Type B pancreatic cell (in vitro differentiated cells): ENCODE data around the gene MPV17L2. TPM values are rescaled to one million over a fixed set of nuclear protein-coding genes. Genes with fewer than 3 reads are reported as not detected.
A peak's percentile ranks its signal among the peaks of the same experiment; 100 is the strongest.

Experiments
- DNase-seq: peaks from one replicate; pipeline ENCODE4 v3.0.0; 2021; ENCODE audit warnings: mixed read lengths; ENCODE audit not compliant: unreplicated experiment; ENCODE audit errors: extremely low spot score
- H3K27ac Mint-ChIP-seq: 2 replicates; pipeline ENCODE4 v1.8.0; 2021; ENCODE audit warnings: mild to moderate bottlenecking, mixed read lengths
- H3K27me3 Mint-ChIP-seq: 2 replicates; pipeline ENCODE4 v1.8.0; 2021; ENCODE audit warnings: mixed read lengths
- H3K36me3 Mint-ChIP-seq: 2 replicates; pipeline ENCODE4 v1.8.0; 2021; ENCODE audit warnings: mixed read lengths
- H3K4me1 Mint-ChIP-seq: one replicate; pipeline ENCODE4 v1.8.0; 2021; ENCODE audit warnings: mixed read lengths; ENCODE audit not compliant: unreplicated experiment
- H3K4me3 Mint-ChIP-seq: 2 replicates; pipeline ENCODE4 v1.8.0; 2021; ENCODE audit warnings: mild to moderate bottlenecking, mixed read lengths
- H3K9me3 Mint-ChIP-seq: 2 replicates; pipeline ENCODE4 v1.8.0; 2021; ENCODE audit warnings: mixed read lengths
- CTCF ChIP-seq: fragments of 200-600 bp; sonication (generic); conservative IDR thresholded peaks from 2 replicates; pipeline ENCODE4 v1.5.0; 2021; ENCODE audit warnings: antibody characterized with exemption, mild to moderate bottlenecking
- total RNA-seq: library from RNA; stranded (reverse); gene quantifications from 2 replicates; pipeline ENCODE4 v1.2.1, GENCODE V29; 2021; ENCODE audit warnings: low replicate concordance

The MPV17L2 gene
- total RNA-seq, 1 donor from 2014 or later: 11.6 TPM

DNA sequence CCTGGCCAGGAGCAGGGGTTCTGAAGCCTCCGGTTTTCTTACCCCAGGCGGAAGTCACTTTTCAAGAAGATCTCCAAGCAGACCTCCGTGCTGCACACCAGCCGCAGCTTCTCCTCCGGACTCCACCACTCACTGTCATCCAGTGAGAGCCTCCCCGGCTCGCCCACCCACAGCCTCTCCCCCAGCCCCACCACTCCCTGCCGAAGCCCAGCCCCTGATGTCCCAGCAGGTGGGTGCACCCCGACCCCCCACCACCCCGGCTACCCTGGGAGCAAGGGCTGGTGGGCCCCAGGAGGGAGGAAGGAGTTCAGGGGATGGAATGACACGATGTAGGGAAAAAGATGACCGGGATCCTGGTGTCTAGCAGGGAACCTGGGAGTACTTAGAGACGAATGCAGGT is 45.6 kb upstream of the MPV17L2 start:
- H3K4me1 Mint-ChIP-seq: peaks cover 4% of the 10 kb centered on the region
- no peak for DNase-seq
- TF ChIP-seq CTCF: no peak
- H3K36me3 Mint-ChIP-seq: peaks cover 6% of the 10 kb centered on the region
- H3K9me3 Mint-ChIP-seq: no peaks in the 10 kb centered on the region
- no peak overlapping the region for H3K27ac Mint-ChIP-seq
- H3K4me3 Mint-ChIP-seq: no peak overlapping the region
- H3K27me3 Mint-ChIP-seq: no peaks in the 10 kb centered on the region

- Mint-ChIP-seq H3K9me3 (no peaks in the 10 kb centered on the region), H3K36me3 (peaks cover 6% of the 10 kb centered on the region), H3K4me1 (peaks cover 16% of the 10 kb centered on the region), H3K27me3 (no peaks in the 10 kb centered on the region), H3K27ac (no peak overlapping the region), H3K4me3 (no peak overlapping the region)
- TF ChIP-seq CTCF: no peak
- DNase-seq: no peak
Measured at GRCh38 chr19:18149596-18149975, 43.4 kb upstream of the MPV17L2 start.

DNA sequence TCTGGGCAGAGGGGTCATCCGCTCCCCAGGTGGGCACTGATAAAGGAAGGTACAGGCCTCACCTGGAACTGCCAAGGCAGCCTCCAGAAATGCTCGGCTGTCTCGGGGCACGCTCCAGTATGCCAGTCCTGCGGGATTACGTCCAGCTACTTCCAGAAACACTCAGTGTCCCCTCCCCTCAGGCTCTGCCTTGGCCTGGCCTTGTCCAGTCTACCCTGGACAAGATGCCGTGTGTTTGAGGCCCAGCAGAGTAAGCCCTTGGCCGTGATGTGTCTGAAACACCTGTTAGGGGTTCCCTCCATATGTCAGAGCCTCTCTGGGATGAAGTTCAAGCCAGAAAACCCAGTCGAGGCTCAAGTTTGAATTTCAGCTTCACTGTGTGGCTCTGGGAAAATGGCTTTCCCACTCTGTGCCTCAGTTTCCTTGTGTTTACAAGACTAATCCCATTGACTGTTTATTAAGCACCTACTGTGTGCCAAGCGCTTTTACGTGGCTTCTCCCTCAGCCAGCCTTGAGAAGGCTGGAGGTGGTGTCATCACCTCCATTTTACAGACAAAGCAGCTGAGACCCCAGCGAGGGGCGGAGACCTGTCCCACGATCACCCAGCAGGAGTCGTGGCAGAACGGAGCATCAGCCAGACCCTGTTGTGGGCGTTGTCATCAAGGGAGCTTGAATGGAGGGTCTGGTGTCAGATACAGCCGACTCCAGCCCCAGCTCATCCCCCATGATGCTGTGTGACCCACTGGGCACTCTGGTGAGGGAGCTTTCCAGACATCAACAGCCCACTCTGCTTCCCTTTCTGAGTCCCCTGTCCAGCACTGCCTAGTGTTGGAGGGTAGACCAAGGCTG is 42.0 kb upstream of the MPV17L2 start:
- H3K4me1 Mint-ChIP-seq: peaks cover 17% of the 10 kb centered on the region
- H3K4me3 Mint-ChIP-seq: peak overlapping the region; percentile 91
- no peaks in the 10 kb centered on the region for H3K9me3 Mint-ChIP-seq
- no peak for TF ChIP-seq CTCF
- peaks cover 6% of the 10 kb centered on the region for H3K36me3 Mint-ChIP-seq
- DNase-seq: no peak
- H3K27me3 Mint-ChIP-seq: no peaks in the 10 kb centered on the region
- H3K27ac Mint-ChIP-seq: no peak overlapping the region

GRCh38 chr19:18152442-18152816 is 40.6 kb upstream of the MPV17L2 start:
- peak overlapping the region; percentile 91 for H3K4me3 Mint-ChIP-seq
- peak overlapping the region; percentile 96 for H3K27ac Mint-ChIP-seq
- no peaks in the 10 kb centered on the region for H3K36me3 Mint-ChIP-seq
- peaks cover 23% of the 10 kb centered on the region for H3K4me1 Mint-ChIP-seq
- peak; percentile 82 for TF ChIP-seq CTCF
- no peaks in the 10 kb centered on the region for H3K27me3 Mint-ChIP-seq
- peak; percentile 95 for DNase-seq
- H3K9me3 Mint-ChIP-seq: no peaks in the 10 kb centered on the region

DNA sequence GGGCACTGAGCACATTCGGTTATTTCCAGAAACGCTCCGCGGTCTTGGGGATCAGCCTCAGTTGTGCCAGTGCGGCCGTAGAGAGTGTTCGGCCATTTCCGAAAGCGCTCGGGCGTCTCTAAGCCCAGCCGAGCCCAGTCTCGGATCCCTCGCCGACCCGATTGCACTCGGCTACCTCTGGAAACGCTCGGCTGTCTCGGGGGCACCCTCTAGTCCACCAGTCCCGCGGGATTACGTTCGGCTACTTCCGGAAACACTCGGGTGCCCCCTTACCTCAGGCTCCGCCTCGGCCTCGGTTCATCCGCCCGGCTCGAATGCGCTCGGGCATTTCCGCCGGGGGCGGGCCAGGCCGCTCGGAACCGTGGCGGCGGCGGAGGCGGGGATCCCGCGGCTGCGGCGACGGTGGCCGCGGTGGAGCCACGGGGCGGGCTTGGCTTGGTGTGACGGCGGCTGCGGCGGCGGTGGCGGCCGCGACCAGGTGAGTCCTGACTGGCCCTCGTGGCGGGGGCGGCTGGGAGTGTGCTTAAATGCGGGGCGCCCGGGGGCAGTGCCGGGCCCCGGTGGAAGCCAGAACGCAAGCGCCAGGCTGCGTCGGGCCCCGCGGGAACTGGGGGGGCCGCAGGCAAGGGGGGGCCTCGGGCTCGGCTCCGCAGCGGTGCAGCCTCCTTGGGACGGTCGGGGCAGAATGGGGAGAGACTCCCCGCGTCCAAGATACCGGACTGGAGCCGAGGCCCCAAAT is 40.0 kb upstream of the MPV17L2 start, which contains the start of gene PIK3R2:
PIK3R2 (plus strand) TSS at position 347 of the 739 bp plus-strand sequence. CDS start 2,717 bp downstream, outside the sequence.
- Mint-ChIP-seq H3K36me3 (no peaks in the 10 kb centered on the region), H3K9me3 (no peaks in the 10 kb centered on the region), H3K27ac (peak within 1 kb of the TSS; percentile 96), H3K4me3 (peak within 1 kb of the TSS; percentile 94), H3K4me1 (peaks cover 23% of the 10 kb centered on the region), H3K27me3 (no peaks in the 10 kb centered on the region)
- DNase-seq: peak; percentile 100
- TF ChIP-seq CTCF: peak; percentile 4
